Esophagus squamous epithelium (tissue), 4 donors: ENCODE data around the gene SECISBP2.

ENCODE experiments used
- CTCF ChIP-seq, 6 experiments: fragments of 450-650 bp in 4 of 6; fragments of 200-600 bp in 2 of 6; sonication (generic) in 2 of 6; IDR thresholded peaks; one replicate each; pipeline ENCODE4 v1.5.1; 2016 to 2019; ENCODE audit warnings: antibody characterized with exemption in 6 of 6, mild to moderate bottlenecking in 4 of 6, moderate library complexity in 4 of 6
- POLR2A ChIP-seq, 4 donors: fragments of 450-650 bp; IDR thresholded peaks; one replicate each; pipeline ENCODE4 v1.6.1; 2017; ENCODE audit warnings: antibody characterized with exemption in 4 of 4, mild to moderate bottlenecking in 4 of 4, moderate library complexity in 3 of 4

- TF ChIP-seq CTCF (IDR thresholded peaks at IDR 0.05) = no peak
- no peak for TF ChIP-seq POLR2A (IDR thresholded peaks at IDR 0.05)
Observed at GRCh38 chr9:89379508-89380115, 61.3 kb downstream of the SECISBP2 start.
